GM12865 (cell line): ENCODE data around the gene DNAH9.

Source experiments
- DNase-seq: peaks from one replicate; pipeline ENCODE4 v3.0.0; 2010; ENCODE audit warnings: low read depth
- H3K4me3 ChIP-seq: 2 replicates; pipeline ENCODE4 v1.5.1; 2011; ENCODE audit warnings: mild to moderate bottlenecking, low read depth, low read length, control low read depth
- CTCF ChIP-seq: IDR thresholded peaks from 2 replicates; pipeline ENCODE4 v1.5.1; 2011; ENCODE audit warnings: low read length, control low read depth, low read depth, inconsistent platforms; ENCODE audit not compliant: insufficient read depth; ENCODE audit errors: missing control alignments

The DNAH9 gene

DNA sequence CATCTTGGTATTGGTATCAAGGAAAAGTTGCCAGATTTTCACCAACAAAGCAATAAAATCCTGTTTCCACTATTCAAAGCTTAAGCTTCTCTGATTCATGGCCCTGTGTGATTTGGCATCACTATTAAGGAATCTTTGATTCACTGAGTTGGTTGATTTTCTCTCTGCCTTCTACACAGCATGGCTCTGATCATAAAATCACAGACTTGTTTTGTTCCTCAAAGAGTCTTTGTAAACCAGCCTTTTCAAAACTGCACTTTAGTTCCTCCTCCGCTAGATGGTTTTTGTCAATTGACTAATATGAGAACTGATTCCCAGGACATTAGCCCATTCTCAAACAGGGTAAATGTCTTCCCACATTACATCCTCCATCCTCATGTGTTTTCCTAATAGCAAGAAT is 197.6 kb downstream of the DNAH9 start:
- no peak for TF ChIP-seq CTCF
- no peak for DNase-seq
- H3K4me3 ChIP-seq, result no peak overlapping the region

DNA sequence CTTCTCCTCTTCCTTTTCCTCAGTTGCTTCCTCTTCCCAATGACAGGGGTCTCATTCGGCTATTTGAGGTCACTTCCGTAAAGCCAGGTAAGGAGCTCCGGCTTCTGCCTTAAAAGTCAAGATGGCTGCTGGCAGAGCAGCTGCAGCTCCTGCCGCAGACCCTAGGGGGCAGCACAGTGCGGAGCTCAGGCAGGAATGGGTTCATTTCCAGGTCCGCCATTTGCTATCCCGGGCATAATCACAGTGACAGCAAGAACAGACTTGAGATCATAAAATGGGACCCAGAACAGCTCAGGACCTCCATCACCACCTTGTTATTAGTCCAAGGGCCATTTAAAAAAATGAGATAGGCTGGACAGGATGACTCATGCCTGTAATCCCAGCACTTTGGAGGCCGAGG is 199.5 kb downstream of the DNAH9 start:
- TF ChIP-seq CTCF, result peak; percentile 22
- no peak for DNase-seq
- no peak overlapping the region for H3K4me3 ChIP-seq

DNA sequence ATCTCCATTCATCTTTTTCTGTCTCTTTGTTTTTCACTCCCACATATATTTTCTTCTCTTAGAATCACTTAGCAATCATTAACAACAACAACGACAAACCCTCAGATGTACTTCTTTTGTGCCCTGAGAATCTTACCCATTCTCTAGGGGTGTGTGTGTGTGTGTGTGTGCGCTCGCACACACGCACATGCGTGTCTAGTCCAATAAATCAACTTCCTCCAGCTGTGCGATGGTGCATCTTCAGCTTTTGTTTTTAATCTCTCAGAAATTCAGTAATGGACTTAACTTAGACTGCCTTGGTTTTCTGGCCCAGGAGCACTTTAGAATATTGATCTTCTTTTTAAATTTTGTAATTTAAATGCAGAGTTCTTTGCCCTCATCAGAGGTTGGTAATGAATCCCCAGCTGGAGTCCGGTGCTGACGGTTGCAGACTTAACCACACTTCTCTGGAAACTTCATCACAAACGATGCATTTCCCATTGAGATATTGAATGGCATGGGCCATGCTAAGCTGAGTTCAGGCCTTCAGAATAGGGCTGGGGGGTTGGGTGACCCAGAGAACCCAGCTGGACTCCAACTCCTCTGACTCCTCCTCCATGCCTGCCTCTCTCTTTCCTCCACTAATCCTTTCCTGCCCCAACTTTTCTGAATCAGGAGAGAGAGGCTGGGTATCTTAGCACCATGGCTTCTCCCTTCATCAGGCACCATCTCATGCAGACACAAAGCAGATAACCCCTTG is 205.1 kb downstream of the DNAH9 start:
- DNase-seq, result no peak
- no peak for TF ChIP-seq CTCF
- H3K4me3 ChIP-seq, result no peak overlapping the region

DNA sequence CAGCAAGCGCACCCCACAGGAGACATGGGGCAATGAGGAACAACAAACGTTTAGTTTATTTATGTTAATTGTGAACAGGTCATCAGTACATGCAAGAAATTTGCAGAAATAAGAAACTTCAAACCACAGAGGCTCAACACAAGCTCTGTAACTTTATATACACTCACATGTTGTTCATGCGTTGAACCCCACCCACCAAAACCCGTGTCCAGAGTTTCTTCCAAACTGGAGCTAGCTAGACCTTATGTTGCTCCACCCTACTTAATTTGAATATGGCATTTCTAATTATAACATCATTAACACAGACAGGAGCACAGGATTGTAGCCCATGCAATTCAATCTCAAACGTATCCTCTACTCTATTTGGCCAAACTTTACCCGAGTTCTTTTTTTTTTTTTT is 206.9 kb downstream of the DNAH9 start:
- no peak for DNase-seq
- TF ChIP-seq CTCF, result no peak
- H3K4me3 ChIP-seq, result no peak overlapping the region

DNA sequence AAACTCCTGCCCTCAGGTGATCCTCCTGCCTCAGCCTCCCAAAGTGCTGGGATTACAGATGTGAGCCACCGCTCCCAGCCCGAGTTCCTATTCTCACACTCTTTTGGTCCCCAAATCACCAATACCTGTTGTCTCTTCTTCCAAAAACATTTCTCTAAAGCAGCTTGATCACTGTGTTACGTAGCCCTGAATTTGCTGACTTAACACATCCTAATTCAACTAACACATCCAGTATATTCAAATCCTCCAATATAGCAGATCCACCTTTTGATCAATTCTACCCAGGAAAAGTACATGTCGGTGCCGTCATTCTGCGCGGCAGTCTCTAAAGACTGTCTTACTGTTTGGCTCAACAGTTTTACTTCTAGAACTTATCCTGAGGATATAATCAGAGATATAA is 207.7 kb downstream of the DNAH9 start:
- DNase-seq, result no peak
- H3K4me3 ChIP-seq, result no peak overlapping the region
- TF ChIP-seq CTCF, result no peak

GRCh38 chr17:11807606-11808005 is 209.3 kb downstream of the DNAH9 start:
- H3K4me3 ChIP-seq, result no peak overlapping the region
- no peak for DNase-seq
- no peak for TF ChIP-seq CTCF

GRCh38 chr17:11813278-11813677 is 215.0 kb downstream of the DNAH9 start:
- DNase-seq, result no peak
- H3K4me3 ChIP-seq, result no peak overlapping the region
- TF ChIP-seq CTCF, result no peak
